ENCODE results near the gene ADPRHL1.

DNA sequence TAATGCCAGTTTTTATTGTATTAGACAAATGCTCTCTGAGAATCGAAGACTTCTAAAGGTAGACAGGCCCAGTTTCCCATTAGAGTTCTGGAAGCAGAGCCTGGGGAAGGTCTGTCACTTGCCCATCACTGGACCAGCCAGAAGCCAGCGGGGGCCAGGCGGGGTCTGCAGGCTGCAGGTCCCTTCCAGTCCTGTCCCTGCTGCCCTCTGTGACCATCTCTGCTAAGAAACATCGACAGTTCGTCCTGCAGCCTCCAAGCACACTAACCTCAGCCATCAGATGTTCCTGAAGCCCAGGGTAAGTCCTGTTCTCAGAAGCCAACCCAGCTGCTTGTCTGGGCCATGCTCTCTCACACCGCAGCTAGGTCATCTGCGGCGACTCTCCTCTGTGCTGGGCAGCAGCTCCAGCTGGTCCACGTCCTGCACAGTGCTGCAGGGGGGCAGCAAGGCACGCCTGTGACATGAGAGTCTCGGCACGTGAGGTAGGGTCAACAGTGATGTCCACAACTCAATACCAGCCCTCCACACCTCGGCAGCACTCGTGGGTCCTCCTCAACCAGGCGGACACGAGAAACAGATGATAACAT is 2.9 kb upstream of the ADPRHL1 start:
- no peak for TF ChIP-seq POLR2A (IDR thresholded peaks at IDR 0.05; ENCODE audit: low read depth, low read length)
- TF ChIP-seq, protein P1, sequence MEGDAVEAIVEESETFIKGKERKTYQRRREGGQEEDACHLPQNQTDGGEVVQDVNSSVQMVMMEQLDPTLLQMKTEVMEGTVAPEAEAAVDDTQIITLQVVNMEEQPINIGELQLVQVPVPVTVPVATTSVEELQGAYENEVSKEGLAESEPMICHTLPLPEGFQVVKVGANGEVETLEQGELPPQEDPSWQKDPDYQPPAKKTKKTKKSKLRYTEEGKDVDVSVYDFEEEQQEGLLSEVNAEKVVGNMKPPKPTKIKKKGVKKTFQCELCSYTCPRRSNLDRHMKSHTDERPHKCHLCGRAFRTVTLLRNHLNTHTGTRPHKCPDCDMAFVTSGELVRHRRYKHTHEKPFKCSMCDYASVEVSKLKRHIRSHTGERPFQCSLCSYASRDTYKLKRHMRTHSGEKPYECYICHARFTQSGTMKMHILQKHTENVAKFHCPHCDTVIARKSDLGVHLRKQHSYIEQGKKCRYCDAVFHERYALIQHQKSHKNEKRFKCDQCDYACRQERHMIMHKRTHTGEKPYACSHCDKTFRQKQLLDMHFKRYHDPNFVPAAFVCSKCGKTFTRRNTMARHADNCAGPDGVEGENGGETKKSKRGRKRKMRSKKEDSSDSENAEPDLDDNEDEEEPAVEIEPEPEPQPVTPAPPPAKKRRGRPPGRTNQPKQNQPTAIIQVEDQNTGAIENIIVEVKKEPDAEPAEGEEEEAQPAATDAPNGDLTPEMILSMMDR (IDR thresholded peaks at IDR 0.05; ENCODE audit: extremely low read depth in 1 of 2, insufficient read depth in 1 of 2, low read depth in 1 of 2, low read length in 2 of 2), result no peak
- no peak for TF ChIP-seq EZH2 (IDR thresholded peaks at IDR 0.05; ENCODE audit: borderline replicate concordance, low read depth, low read length, severe bottlenecking)
- no peak for TF ChIP-seq JUN (IDR thresholded peaks at IDR 0.05; ENCODE audit: borderline replicate concordance, insufficient read depth, insufficient read length, low read depth)

Data from endothelial cell of umbilical vein (primary cell).